K562 (cell line): ENCODE measurements around the gene SLC25A51. TPM values are rescaled to one million over a fixed set of nuclear protein-coding genes. Genes with fewer than 3 reads are reported as not detected.

Experiments
- ATAC-seq: fragments of 200-7000 bp; cut with Tn5 transposase; 3 replicates; pipeline ENCODE4 v1.9.1; 2020; ENCODE audit warnings: moderate library complexity
- BruUV-seq: library from RNA; stranded (reverse); fragments of 400-500 nt; replicated peaks from 2 replicates; lab custom pipeline; 2021; lab: Mats Ljungman, UMichigan
- CTCF ChIA-PET: fragments of 300-600 bp; formaldehyde crosslinking; extraction: SDS; loops from one replicate; lab custom pipeline; 2021; ENCODE audit warnings: low intra/inter-chr PET ratio; lab: Yijun Ruan, JAX
- POLR2A ChIA-PET: fragments of 300-600, 350-650 bp; sonication (Branson Sonifier 250); formaldehyde crosslinking; extraction: SDS; loops from one replicate; lab custom pipeline; 2021; ENCODE audit warnings: antibody characterized with exemption, inconsistent platforms; lab: Yijun Ruan, JAX
- DNase-seq, 4 experiments: peaks; one replicate each; pipeline versions ENCODE4 v3.0.0 to v3.0.0-alpha.2; 2011 to 2018; ENCODE audit warnings: low spot score in 3 of 4, mixed read lengths in 3 of 4; ENCODE audit errors: extremely low read depth in 1 of 4
- FAIRE-seq: peaks from 2 replicates; lab custom pipeline; 2011; peaks lifted over from hg19 to GRCh38; lab: Jason Lieb, UNC
- H2AFZ ChIP-seq: 2 replicates; pipeline ENCODE4 v1.6.0; 2011; ENCODE audit warnings: low read depth, low read length, control low read depth, inconsistent platforms
- H3K27ac ChIP-seq: fragments of 200-600 bp; 3 replicates; pipeline ENCODE4 v1.8.0; 2011; ENCODE audit warnings: low read depth, mild to moderate bottlenecking, control low read depth, inconsistent platforms, low read length, moderate library complexity, mixed read lengths; ENCODE audit errors: extremely low read depth
- H3K27me3 ChIP-seq, 2 experiments: fragments of 300-600 bp in 1 of 2; 2 replicates in 1 of 2; 3 replicates in 1 of 2; pipeline versions ENCODE4 v1.6.0 to v1.8.0; 2011; ENCODE audit warnings: inconsistent platforms in 2 of 2, low read length in 2 of 2, mild to moderate bottlenecking in 1 of 2, mixed read lengths in 1 of 2, moderate library complexity in 1 of 2; ENCODE audit not compliant: control insufficient read depth in 2 of 2, insufficient read depth in 2 of 2
- H3K36me3 ChIP-seq: fragments of 300-600 bp; 3 replicates; pipeline ENCODE4 v1.8.0; 2011; ENCODE audit warnings: mild to moderate bottlenecking, low read length, inconsistent platforms; ENCODE audit not compliant: control insufficient read depth, insufficient read depth
- H3K4me1 ChIP-seq, 2 experiments: fragments of 200-600 bp in 1 of 2; replicated peaks in 1 of 2; 2 replicates in 1 of 2; 3 replicates in 1 of 2; pipeline versions ENCODE4 v1.5.1 to v1.8.0; 2011; ENCODE audit warnings: inconsistent platforms in 2 of 2, low read length in 2 of 2, mild to moderate bottlenecking in 1 of 2, mixed read lengths in 1 of 2, moderate library complexity in 1 of 2; ENCODE audit not compliant: control insufficient read depth in 2 of 2, insufficient read depth in 2 of 2
- H3K4me2 ChIP-seq: 2 replicates; pipeline ENCODE4 v1.6.1; 2011; ENCODE audit warnings: low read length, control low read depth, inconsistent platforms, mixed read lengths; ENCODE audit not compliant: insufficient read depth
- H3K4me3 ChIP-seq: fragments of 200-600 bp; sonication (generic), shearing (Covaris generic); 2 replicates; pipeline ENCODE4 v1.5.1; 2016; ENCODE audit warnings: control low read depth, inconsistent platforms
- H3K79me2 ChIP-seq: fragments of 200-600 bp; 3 replicates; pipeline ENCODE4 v1.8.0; 2011; ENCODE audit warnings: low read length, inconsistent platforms; ENCODE audit not compliant: control insufficient read depth, insufficient read depth
- H3K9ac ChIP-seq, 2 experiments: 2 replicates each; pipeline versions ENCODE4 v1.6.0 to v1.6.1; 2011; ENCODE audit warnings: low read depth in 2 of 2, low read length in 2 of 2, control low read depth in 1 of 2, inconsistent platforms in 1 of 2, mild to moderate bottlenecking in 1 of 2, mixed read lengths in 1 of 2; ENCODE audit not compliant: insufficient read depth in 1 of 2
- H3K9me1 ChIP-seq: one replicate; pipeline ENCODE4 v1.6.0; 2011; ENCODE audit warnings: inconsistent platforms, mild to moderate bottlenecking, low read length, moderate library complexity; ENCODE audit not compliant: control insufficient read depth, insufficient read depth
- H3K9me3 ChIP-seq: replicated peaks from 2 replicates; pipeline ENCODE4 v1.5.1; 2011; ENCODE audit warnings: low read depth, low read length, inconsistent platforms; ENCODE audit not compliant: control insufficient read depth, insufficient read depth
- H4K20me1 ChIP-seq: replicated peaks from 2 replicates; pipeline ENCODE4 v1.6.1; 2011; ENCODE audit warnings: low read length, inconsistent platforms, mixed read lengths; ENCODE audit not compliant: control insufficient read depth, insufficient read depth
- ESRRB ChIP-seq: fragments of 250-450 bp; sonication (Bioruptor Pico); IDR thresholded peaks from 2 replicates; pipeline ENCODE4 v1.5.0; 2020; ENCODE audit warnings: mild to moderate bottlenecking, moderate library complexity, borderline replicate concordance
- GABPB1 ChIP-seq: sonication (generic); formaldehyde crosslinking; IDR thresholded peaks from 2 replicates; pipeline ENCODE4 v1.8.0; 2022; ENCODE audit warnings: mild to moderate bottlenecking, missing genetic modification reagents
- GTF2F1 ChIP-seq: IDR thresholded peaks from 2 replicates; pipeline ENCODE4 v1.6.1; 2011; ENCODE audit warnings: low read depth, low read length, improper control_type of control experiment
- HDAC1 ChIP-seq, 2 experiments: fragments of 450-650 bp; IDR thresholded peaks; 2 replicates each; pipeline ENCODE4 v1.6.1; 2016 to 2017; ENCODE audit warnings: inconsistent platforms in 1 of 2, mild to moderate bottlenecking in 1 of 2, moderate library complexity in 1 of 2
- HDAC2 ChIP-seq: fragments of 450-650 bp; IDR thresholded peaks from 2 replicates; pipeline ENCODE4 v1.6.1; 2016; ENCODE audit warnings: mild to moderate bottlenecking
- PHB2 ChIP-seq: fragments of 450-650 bp; IDR thresholded peaks from 2 replicates; pipeline ENCODE4 v1.6.1; 2017; ENCODE audit warnings: low read depth
- PTBP1 ChIP-seq: fragments of 200-400 bp; formaldehyde crosslinking; IDR thresholded peaks from 2 replicates; pipeline ENCODE4 v1.6.1; 2017; ENCODE audit warnings: low read depth, low read length
- PURB ChIP-seq: sonication (generic); formaldehyde crosslinking; IDR thresholded peaks from 2 replicates; pipeline ENCODE4 v1.9.0; 2021; ENCODE audit warnings: low read depth, mild to moderate bottlenecking, missing genetic modification reagents
- RAD21 ChIP-seq, 2 experiments: fragments of 250-450 bp in 1 of 2; fragments of 450-650 bp in 1 of 2; sonication (Bioruptor Pico) in 1 of 2; formaldehyde crosslinking in 1 of 2; IDR thresholded peaks in 1 of 2; conservative IDR thresholded peaks in 1 of 2; 2 replicates each; pipeline versions ENCODE4 v1.4.0 to v1.8.0; 2020 to 2022; ENCODE audit warnings: mild to moderate bottlenecking in 2 of 2, moderate library complexity in 1 of 2
- RBM22 ChIP-seq: fragments of 200-400 bp; formaldehyde crosslinking; IDR thresholded peaks from 2 replicates; pipeline ENCODE4 v1.6.1; 2018; ENCODE audit warnings: low read length, low read depth; ENCODE audit not compliant: poor library complexity, severe bottlenecking
- ZNF174 ChIP-seq: fragments of 250-450 bp; sonication (Bioruptor Pico); IDR thresholded peaks from 2 replicates; pipeline ENCODE4 v1.4.0; 2020; ENCODE audit warnings: mild to moderate bottlenecking
- ZNF280B ChIP-seq: fragments of 250-450 bp; sonication (Bioruptor Pico); IDR thresholded peaks from 2 replicates; pipeline ENCODE4 v1.5.1; 2021; ENCODE audit warnings: mild to moderate bottlenecking
- ZNF407 ChIP-seq: fragments of 450-650 bp; IDR thresholded peaks from 2 replicates; pipeline ENCODE4 v1.6.1; 2016; ENCODE audit warnings: low read depth
- WGBS: fragments of 100-300 bp; shearing (Covaris generic); methylation state at CpG from one replicate; pipeline ENCODE4 v1.1.6; 2016; ENCODE audit warnings: low coverage, mixed read lengths; ENCODE audit not compliant: insufficient coverage; ENCODE audit errors: missing lambda C conversion rate; 5-methylcytosine and 5-hydroxymethylcytosine counted together
- in situ Hi-C: fragments of 300-500 bp; cut with MboI; formaldehyde crosslinking; loops from 4 replicates; pipeline ENCODE4 v1.15.0; 2018; ENCODE audit warnings: inconsistent platforms, mixed read lengths
- intact Hi-C: fragments of 100-400 bp; cut with micrococcal nuclease; formaldehyde crosslinking; loops from 2 replicates; pipeline ENCODE4 v1.14.2; 2022
- polyA plus RNA-seq, 8 experiments: library from polyadenylated mRNA; depleted of rRNA in 4 of 8; stranded (reverse) in 5 of 8; unstranded in 3 of 8; fragments of >200 nt; fragmentation: Nextera tagmentation in 2 of 8; fragmentation: Illumina TruSeq in 1 of 8; extraction: Ambion mirVana in 2 of 8; extraction: Trizol in 1 of 8; gene quantifications; 2 replicates each; pipeline versions ENCODE4 v1.2.1 to v1.2.3, GENCODE V29; 2011 to 2014; ENCODE audit warnings: inconsistent platforms in 1 of 8, missing spikeins in 1 of 8
- total RNA-seq, 7 experiments: library from RNA; depleted of rRNA in 6 of 7; stranded (reverse); fragments of >200 nt in 6 of 7; fragmentation: Illumina TruSeq in 2 of 7; extraction: Trizol in 2 of 7; gene quantifications; 2 replicates each; pipeline versions ENCODE4 v1.2.1 to v1.2.3, GENCODE V29; 2011 to 2021; ENCODE audit warnings: low replicate concordance in 1 of 7

SLC25A51 gene
- total and polyA plus RNA-seq, 9 of the 15 experiments (the other 6 are each of a cell fraction or from before 2014, with no cell fraction given), result 9.1 to 40.7 (median 24.5) TPM

GRCh38 chr9:37926737-37927118 is 22.8 kb upstream of the SLC25A51 start:
- no peak overlapping the region for H3K4me2 ChIP-seq
- ATAC-seq (no peak), FAIRE-seq (no peak), DNase-seq (no peak)
- H3K79me2 ChIP-seq, result no peaks in the 10 kb centered on the region
- H2AFZ ChIP-seq, result no peak overlapping the region
- POLR2A ChIA-PET, result interaction anchor here (1.0 to 3.1 kb wide), 2 partner anchors 10 to 13 kb away, joined by 3 to 9 read pairs; no protein-coding TSS in a partner anchor
- intact Hi-C loops, result loop anchor here (5.0 kb wide), 1 partner anchor 481 kb away; no protein-coding TSS in a partner anchor
- BruUV-seq, result no TSS peak
- no peaks in the 10 kb centered on the region for H3K9me3 ChIP-seq
- peaks cover 10% of the 10 kb centered on the region; the same call in 1 of the 2 replicates for H4K20me1 ChIP-seq
- no peak overlapping the region for H3K4me3 ChIP-seq
- peaks cover 11 to 29% of the 10 kb centered on the region in 2 experiments; a peak in 4 of 5 replicates for H3K4me1 ChIP-seq
- WGBS, result 50% methylated on average over 1 of the region's 1 CpG
- no peak overlapping the region for H3K27ac ChIP-seq
- CTCF ChIA-PET, result no interaction called here
- H3K36me3 ChIP-seq, result peaks cover 5% of the 10 kb centered on the region; the same call in 1 of the 3 replicates
- in situ Hi-C loops, result no loop called here
- peaks cover 5% of the 10 kb centered on the region for H3K9me1 ChIP-seq
- no peaks in the 10 kb centered on the region for H3K27me3 ChIP-seq
- H3K9ac ChIP-seq, result peak overlapping the region in 1 of 2 experiments; percentile 3; a peak in 1 of 4 replicates
- no peak for TF ChIP-seq GTF2F1
- TF ChIP-seq ESRRB (CRISPR knock-in tag), result no peak
- no peak for TF ChIP-seq RBM22
- TF ChIP-seq RAD21 (CRISPR knock-in tag; conservative IDR thresholded peaks at IDR 0.05 in 1 of 2, IDR thresholded peaks at IDR 0.05 in 1 of 2), result no peak
- TF ChIP-seq HDAC2, result no peak
- TF ChIP-seq PTBP1, result no peak
- no peak for TF ChIP-seq PHB2
- no peak for TF ChIP-seq ZNF174 (CRISPR knock-in tag)
- TF ChIP-seq ZNF407, result no peak
- no peak for TF ChIP-seq HDAC1 (IDR thresholded peaks at IDR 0.05)
- no peak for TF ChIP-seq GABPB1
- TF ChIP-seq PURB (CRISPR knock-in tag), result no peak
- TF ChIP-seq ZNF280B (CRISPR knock-in tag), result no peak
